Stimulated activated naive CD4-positive, alpha-beta T cell (primary cell): Measurements from ENCODE around the gene MYOZ2.
A peak's percentile ranks its signal among the peaks of the same experiment; 100 is the strongest.

Experiments used
- DNase-seq, 6 experiments: peaks; one replicate each; lab custom pipeline; 2025; lab: John Stamatoyannopoulos, UW

The MYOZ2 gene

DNA sequence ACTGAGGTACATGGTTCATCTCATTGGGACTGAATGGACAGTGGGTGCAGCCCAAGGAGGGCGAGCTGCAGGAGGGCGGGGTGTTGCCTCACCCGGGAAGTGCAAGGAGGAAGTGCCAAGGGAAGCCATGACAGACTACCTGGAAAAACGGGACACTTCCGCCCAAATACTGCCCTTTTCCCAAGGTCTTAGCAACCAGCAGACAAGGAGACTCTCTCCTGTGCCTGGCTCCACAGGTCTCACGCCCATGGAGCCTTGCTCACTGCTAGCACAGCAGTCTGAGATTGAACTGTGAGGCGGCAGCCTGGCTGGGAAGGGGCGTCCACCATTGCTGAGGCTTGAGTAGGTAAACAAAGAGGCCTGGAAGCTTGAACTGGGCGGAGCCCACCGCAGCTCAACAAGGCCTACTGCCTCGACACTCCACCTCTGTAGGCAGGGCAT is 62.2 kb downstream of the MYOZ2 start:
- no peak for DNase-seq

DNA sequence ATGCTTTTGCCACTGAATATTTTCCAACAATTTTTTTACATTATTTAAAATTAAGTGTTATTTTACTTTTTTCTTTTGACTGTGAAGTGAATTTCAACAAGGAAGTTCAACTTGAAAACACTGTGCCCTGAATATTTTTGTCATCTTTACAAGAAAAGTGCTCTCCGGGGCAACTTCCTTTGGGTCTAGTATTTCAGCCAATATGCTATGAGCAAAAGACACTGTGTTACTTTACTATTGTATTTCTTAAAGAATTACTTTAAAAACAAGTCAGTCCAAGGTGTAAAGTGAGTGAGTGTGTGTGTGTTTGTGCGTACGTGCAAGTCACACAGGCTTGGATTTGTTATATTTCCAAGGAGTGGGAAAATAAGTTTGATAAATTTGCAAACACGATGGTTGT is 69.3 kb downstream of the MYOZ2 start:
- no peak for DNase-seq

DNA sequence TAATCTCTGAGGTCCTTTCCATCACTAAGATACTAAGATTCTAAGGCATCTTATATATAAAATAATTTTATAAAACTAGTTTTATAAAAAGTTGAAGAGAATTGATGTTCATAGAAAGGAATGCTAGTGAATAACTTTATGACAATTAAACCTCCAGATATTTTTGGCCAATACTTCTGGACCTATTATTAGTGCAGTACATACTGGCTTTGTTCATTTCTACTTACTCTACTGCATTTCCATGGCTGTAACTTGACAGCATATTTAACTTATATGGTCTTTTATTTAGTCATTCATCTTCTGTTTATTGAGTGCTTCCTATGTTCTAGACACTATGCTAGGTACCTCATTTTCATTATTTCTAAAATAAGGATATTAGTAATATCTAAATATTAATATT is 70.1 kb downstream of the MYOZ2 start:
- DNase-seq: no peak

DNA sequence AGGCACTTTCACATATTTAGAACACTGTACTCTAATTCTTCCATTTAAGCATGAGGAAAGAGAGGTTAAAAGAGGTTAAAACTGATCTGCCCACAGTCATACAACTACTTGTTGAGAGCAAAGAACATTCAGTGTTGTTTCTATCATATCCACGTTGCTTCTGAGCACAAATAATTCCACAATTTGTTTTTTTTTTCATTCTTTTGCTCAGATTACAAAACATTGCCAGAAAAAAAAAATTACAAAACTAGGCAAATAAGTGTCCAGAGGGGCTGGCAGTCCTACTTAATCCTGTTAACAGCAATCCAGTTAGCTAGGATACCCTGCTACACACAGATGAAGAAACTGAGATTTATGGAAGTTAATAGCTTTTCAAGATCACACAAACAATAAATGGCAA is 70.5 kb downstream of the MYOZ2 start:
- no peak for DNase-seq

DNA sequence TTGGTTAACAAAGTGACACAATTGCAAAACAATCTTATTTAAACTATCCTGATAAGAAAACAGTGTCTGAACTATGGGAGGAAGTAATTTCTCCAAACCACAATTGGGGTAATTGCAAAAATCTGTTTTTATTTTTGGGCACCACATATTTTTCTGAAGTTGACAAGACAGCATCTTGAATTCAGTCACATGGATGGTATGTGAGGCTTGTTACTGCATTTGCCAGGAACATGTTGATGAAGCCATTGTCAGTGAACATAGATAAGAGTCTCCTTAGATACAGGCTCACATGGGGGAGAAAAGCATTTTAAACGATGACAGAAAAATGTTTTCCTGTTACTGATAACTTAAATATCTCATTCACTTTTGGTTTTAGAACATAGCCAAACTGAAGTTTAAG is 71.4 kb downstream of the MYOZ2 start:
- no peak for DNase-seq

DNA sequence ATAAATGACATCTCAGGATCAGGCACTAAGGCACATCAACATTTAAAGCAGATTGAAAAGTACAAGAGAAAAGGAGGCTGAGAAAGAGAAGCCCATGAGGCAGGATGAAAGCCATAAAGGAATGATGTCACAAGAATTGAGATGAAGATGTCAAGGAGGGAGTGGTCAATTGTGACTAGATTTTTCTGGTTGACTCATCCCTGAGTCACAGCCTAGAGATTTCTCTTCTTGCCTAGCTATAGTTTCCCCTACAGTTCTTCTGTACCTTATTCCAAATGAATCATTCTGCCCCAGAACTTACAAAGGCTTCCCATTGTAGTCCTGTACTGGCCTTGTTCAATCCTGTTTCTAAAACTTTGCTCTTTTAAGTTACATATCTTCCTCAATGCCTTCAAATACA is 73.4 kb downstream of the MYOZ2 start:
- no peak for DNase-seq

DNA sequence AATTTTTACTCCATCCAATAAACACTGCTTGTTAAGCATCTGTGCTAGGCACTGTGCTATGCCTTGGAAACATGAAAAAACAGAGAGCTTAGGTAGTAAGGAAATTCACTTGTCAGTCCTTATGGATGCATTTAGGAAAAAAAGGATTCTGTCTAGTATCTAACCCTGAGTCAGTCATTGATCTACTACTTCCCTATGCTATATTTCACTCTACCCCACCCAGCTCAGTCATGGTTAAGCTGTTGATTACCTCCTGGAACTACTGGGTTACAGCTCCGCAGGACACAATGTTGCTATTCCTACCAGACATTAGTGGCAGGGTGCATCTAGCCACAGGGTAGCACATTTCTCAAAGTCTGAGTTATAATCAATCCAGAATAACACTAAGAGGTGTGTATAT is 74.0 kb downstream of the MYOZ2 start:
- no peak for DNase-seq

DNA sequence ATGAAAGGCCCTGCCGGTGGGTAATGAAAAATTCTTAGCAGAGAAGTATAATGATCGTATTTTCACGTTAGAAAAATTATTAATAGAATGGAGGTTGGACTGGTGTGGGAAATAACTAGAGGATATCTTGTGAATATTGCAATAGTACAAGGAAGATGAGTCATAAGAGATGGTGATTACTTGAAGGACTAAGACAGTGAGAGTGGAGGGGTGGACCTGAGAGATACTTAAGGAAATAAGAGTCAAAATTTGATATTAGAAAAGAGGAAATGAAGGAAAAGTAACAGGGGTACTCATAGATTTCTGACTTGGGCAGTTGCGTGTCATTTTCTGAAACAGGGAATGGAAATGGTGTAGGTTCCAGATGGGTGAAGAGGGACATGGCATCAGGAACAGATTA is 75.1 kb downstream of the MYOZ2 start:
- no peak for DNase-seq

DNA sequence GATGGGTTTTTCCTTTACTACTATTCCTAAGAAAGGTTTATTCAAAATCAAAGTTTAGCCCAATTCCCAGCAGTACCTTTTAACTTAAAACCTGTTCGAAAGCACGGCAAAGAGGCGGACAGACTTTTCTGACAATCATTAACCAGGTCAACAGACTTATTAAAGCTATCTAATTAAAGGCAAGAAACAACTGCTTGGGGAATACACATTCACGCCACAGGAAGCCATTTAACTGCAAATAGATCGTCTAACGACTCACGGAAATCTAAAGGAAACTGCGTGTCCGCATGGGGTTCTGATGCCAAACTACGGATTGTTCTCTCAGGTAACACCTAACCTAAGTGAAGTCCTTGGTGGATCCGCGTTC is 76.2 kb downstream of the MYOZ2 start:
- no peak for DNase-seq

DNA sequence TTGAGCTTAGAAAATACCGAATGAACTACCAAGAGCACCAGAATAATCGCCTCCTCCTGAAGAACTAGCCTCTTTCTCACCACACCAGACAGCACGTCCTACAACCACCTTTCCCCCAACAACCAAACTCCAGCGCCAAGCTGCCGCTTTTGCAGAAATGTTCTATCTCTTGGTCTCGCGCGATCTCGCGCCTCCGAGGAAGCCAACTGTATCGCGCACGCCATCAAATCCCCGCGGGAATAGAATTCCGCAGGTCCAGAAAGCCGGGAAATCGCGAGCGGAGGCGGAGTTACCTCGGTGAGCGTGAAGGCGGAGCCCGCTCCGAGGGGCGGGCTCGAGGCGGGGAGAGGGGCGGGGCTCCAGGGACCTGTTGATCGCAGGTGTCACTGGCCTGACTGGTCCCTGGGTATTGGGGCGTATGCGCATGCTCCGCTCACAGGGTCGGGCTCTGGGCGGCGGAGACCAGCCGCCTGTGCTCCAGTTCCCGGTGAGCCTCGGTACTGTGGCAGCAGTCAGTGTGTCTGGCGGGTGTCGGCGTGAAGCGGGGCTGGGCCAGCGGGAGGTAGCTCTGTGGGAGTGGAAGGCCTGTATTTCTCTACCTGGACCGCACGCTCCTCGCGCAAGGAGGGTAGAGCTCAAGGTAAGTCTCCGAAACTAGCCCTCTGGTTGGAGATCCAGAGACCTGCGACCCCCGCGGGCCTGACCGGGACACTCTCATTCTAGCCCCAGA is 76.8 kb downstream of the MYOZ2 start, which contains the start of gene USP53:
USP53 (plus strand) TSS at position 480 of the 730 bp plus-strand sequence. CDS start 27,047 bp downstream, outside the sequence.
- DNase-seq: peak; percentile 96 to 98 (median 96)

DNA sequence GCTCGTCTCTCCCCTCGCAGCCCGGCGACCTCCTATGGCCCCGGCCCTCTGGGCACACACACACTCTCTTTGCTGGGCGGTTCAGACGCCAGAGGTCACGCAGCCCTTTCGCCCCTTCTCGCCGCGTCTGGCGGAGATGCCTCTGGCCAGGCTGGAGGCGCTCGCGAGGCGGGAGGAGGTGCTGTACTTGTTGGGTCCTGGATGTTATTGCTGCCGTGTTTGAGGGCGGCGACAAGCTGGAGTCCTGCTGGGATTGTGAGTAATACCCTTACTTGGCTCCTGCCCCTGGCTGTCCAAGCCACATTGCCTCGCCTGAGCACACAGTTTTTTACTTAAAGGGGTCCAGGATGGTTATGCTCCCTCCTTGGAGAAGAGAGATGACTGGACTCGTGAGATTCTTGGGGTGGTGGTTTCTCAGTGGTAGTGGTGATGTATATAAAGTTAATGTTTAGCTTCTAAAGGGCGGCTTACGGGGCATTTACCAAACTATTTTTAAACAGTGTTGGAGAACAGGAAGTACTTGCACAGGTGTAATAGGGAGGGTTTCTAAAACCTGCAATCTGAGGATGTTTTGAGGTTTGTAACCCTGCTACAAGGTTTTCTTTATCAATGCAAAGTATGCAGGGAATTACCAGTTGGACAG is 77.5 kb downstream of the MYOZ2 start:
- peak in 5 of 6 experiments; percentile 22 to 74 (median 44) for DNase-seq

DNA sequence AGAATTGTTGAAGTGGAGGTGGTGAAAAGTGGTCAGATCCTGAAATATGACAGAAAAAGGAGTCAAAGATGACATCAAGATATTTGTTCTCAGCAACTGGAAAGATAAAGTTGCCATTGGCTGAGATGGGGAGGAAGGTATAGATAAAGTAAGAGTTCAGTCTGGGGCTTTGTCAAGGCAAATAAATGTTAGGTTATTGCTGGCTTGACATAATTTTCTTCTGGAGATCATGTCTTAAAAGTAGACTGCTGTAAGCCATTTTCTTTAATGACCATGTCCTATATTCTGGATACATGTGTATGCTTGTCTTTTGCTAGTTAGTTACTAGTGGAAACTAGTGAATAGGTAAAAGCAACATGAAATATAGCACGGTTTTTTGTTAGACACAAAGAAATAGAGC is 82.5 kb downstream of the MYOZ2 start:
- DNase-seq: no peak

DNA sequence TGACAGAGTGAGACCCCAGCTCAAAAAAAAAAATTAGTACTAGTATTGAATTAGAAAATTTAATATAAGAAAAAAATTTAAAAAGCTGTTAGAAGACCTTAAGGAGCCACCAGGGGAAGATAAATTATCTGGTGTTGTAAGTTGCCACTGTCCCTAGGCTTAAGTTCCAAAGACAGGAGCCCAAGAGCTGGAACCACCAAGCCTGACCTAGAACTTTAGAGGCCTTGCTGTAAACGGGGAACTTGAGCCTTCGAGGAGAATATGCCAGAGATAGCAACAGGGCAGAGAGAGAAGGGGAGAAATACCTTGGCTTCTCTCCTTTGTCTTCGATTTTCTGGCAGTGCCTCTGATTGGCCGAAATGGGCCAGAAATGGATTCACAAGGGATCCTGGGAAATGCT is 85.8 kb downstream of the MYOZ2 start:
- DNase-seq: no peak

DNA sequence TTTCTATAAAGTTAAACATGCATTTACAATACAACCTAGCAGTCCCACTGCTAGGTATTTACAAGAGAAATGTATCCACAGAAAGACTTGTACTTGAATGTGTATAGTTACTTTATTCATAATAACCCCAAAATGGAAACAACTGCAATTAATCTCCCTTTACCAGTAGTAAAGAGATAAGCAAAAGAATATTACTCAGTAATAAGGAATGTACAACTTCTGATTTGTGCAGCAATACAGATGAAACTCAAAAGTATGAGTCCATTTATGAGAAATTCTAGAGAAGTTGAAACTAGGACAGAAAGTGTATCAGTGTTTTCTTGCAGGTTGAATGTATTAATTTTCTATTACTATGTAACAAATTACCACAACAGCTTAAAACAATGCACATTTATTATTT is 92.1 kb downstream of the MYOZ2 start:
- no peak for DNase-seq

DNA sequence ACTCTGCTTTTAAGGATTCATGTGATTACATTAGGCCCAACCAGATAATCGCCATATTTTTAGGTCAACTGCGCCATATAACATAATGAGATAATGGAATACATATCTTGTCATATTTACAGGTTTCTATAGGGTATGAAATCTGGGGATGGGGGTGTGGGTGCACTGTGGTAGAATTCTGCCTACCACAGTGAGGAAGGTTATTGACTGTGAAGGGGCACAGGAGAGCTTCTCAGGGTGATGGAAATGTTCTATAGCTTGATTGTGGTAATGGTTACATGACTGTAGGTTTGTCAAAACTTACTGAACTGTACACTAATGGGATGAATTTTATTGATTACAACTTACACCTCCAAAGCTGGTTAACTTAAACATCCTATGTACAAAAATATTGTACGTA is 92.8 kb downstream of the MYOZ2 start:
- DNase-seq: no peak

DNA sequence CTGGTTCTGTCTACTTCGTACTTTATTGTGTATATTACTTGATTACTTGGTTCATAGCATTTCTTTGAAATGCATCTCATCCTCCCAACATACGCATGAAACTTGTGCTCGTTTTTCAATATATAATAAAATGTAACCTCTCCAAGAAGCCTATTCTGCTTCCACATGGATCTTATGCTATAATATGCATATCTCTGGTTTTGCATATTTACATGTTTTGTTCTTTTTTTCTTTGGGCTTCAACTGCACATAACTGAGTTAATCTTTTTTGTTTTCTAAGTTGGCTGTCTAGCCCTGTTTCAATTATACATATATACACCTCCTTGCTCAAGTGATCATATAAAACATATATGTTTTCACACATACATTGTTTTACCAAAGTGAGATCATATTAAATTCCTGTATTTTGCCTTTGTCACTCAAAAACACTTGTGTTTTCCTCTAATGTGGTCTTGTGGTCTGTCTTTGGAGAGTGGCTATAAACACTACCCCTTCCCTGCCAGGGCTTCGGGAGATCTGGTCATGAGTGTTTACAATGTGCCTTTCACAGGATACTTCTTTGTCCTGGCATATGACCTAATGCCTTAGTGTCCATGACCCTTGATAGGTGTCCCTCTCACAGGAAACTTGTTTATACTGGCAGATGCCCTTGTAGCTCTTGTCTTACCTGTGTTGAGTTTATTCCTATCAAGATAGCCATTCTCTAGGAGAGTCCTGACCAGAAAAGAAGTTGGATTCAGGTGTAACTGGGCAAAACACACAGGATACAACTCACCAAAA is 94.5 kb downstream of the MYOZ2 start:
- DNase-seq: no peak

DNA sequence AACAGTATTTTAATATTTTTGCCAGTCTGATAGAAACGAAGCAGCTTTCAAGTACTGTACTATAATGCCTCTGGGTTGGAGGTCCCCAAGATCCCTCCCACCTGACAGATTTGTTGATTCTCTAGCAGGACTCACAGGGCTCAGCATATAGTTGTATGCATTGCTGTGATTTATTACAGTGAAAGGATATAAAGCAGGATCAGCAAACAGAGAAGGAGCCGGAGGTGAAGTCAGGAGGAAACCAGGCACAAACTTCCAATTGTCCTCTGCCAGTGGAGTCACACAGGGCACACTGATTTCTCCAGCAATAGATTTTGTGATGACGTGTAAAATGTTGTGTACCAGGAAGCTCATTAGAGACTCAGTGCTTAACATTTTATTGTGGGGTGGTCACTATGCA is 95.9 kb downstream of the MYOZ2 start:
- no peak for DNase-seq

DNA sequence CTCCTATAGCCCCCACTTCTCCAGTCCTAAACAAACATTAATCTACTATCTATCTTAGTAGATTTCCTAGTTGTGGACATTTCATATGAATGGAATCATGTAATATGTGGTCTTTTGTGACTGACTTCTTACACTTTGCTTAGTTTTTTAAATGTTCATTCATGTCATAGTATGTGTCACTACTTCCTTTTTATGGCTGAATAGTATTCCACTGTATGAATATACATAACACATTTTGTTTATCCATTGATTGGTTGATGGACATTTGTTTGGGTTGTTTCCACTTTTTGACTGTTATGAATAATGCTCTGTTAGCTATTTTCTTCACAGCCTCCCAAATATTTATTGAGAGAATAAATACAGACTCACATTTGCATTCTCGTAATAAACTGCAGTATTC is 96.7 kb downstream of the MYOZ2 start:
- DNase-seq: no peak

DNA sequence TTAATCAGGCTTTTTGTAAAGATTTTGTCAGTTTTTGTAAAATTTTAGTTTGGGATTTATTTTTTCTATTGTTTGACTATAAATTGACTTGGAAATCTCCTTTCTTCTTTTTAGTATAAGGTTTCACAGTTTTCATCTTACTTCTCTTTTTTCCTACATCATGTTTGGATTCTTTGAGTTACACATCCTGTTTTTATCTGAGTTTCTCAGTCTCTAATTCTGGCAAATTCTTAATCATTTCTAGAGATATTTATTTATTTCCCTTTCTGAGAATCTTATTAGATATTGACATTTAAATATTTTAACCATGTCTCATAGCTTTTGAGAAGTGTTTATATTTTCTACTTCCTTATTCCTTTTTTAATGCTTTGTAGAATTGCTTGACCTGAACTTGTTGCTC is 97.6 kb downstream of the MYOZ2 start:
- no peak for DNase-seq

DNA sequence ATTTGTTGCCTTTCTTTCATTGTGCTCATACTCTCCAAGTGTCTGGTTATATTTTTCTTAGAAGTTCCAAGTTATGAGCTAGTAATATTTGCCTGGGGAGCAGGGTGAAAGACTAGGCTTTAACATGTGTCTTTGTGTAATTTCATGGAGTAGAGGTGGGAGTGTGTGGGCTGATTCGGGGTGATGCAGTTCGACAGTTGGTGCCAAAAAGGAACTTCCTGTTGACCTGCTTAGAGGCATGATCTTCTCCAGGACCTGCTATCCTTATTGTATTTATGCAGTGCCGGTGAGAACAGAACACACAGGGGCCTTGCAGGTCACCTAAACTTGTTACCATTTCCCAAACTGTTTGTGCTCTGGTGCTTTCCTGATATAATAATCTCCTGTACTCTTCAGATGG is 98.1 kb downstream of the MYOZ2 start:
- no peak for DNase-seq

DNA sequence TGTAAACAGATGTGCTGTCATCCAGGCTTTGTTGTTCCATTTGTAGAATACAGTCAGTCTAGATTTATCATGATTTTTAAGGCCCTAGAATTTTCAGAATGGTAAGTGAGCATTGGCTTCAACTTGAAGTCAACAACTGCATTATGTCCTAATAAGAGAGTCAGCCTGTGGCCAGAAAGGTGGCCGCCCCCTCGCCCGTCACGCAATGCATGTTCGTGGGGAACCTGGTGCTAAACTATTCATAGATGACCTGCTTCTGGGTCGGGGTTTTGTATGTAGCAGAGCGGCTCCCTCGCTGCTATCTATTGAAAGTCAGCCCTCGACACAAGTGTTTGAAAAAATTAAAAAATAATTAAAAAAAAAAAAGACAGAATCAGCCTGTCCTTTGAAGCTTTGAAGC is 101.6 kb downstream of the MYOZ2 start:
- DNase-seq: no peak
